Anterior cingulate cortex (tissue), 58 donors: ENCODE data around the gene SRSF8.
A peak's percentile ranks its signal among the peaks of the same experiment; 100 is the strongest.
"Not testable (repeated sequence)": the region's sequence is repeated elsewhere in the genome, so short reads cannot be mapped to it uniquely, and the experiment has no call there.

Source experiments
- DNase-seq, 58 donors: peaks; one replicate each; lab custom pipeline; 2025; lab: John Stamatoyannopoulos, UW

The SRSF8 gene

DNA sequence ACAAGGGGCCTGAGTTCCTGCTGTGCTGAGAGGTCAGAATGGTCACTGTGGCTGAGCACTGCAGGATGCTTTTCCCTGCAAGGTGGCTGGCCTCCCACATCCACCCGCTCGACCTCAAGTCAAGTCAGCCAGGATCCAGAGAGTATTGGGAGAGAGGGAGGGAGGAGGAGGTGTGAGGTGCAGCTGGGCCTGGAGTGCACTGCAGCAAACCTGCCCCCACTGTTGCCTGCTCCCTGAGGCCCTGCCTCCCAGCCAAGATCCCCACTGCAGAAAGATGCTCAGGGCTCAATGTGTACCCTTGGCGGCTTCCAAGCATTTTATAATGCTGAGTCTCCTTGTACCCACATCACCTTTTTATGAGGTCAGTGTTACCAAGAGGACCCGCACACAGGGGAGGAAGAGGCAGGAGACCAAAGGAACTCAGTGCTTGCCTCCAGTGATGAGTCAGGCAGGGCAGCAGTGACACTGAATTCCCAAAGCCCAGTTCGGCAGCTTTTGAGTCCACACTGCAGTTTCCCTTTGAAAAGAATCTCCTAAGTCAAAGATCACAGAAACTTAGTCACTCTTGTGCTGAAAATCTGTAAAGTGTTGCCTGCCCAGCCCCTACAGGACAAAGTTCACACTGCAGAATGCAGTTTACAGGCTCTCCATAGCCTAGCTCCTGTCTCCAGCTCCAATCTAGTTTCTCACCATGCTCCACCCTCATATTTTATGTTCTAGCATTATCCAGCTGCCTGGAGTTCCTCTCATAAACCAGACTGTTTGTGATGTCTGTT, 26.0 kb downstream of the SRSF8 start:
- peak in 1 of 58 donors; percentile 5 for DNase-seq

DNA sequence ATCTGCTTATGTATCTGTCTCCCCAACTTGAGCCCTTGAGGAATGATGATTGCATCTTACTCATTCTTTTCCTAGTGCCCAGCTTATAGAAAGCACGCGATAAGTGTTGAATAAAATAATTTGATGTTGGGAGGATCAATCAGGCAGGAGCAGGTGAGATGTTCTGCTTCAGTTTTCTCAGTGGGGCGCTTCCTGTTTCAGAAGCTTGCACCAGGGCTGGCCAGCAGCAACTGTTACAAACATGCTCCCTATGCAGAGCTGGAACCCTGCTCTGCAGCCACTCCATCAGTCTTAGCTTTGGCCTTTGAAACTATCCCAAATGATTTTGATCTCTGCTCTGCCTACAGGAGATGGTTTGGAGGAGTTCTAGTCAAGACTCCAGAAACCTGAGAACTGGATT, 26.8 kb downstream of the SRSF8 start:
- DNase-seq, result no peak

DNA sequence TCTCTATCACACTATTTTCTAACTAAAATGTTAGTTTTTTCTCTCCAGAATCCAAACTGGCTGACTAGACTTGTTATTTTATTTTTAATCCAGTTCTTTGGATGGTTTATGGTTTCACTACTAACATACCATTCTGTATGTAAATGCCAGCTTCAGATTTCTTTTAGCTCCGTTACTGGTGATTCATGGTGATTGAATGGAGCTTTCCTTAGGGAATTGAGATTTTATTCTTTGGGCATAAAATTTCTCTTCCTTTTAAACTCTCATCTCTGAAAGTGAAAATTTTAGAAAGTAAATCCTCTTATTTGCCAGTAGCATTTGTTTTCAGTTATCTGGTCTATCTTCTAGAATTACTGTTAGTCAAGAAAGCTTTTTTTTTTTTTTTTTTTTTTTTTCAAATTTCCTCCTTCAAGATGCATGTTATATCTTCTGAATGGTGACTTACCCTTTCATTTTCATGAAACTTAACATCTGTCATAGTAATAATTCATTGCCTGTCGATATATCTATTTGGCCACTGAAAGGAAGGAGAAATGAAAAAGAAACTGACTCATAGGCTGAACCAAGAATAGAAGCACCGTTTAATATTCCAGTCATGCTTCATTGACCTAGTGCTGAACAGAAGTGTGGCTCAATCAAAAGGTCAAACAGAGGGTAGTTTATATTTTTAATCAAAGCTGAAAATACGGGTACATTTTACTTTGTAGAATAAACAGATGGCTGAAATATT, 29.3 kb downstream of the SRSF8 start:
- DNase-seq, result peak in 1 of 58 donors; percentile 27

DNA sequence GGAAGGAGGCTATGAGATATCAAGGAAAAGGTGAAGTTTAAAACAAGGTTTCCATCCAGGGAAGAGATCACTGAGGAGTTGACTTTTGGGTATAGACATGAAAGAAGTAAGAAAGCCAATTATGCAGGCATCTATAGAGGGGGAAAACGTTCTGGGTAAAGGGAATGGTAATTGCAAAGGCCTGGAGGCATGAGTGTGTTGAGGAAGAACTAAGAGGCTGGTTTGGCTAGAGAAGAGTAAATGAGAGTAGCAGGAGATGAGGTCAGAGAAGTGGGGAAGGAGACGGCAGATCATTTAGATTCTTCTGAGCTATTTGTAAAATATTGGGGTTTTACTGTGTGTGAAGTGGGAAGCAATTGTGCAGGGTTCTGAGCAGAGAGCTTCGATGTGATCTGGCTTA, 30.5 kb downstream of the SRSF8 start:
- no peak for DNase-seq

DNA sequence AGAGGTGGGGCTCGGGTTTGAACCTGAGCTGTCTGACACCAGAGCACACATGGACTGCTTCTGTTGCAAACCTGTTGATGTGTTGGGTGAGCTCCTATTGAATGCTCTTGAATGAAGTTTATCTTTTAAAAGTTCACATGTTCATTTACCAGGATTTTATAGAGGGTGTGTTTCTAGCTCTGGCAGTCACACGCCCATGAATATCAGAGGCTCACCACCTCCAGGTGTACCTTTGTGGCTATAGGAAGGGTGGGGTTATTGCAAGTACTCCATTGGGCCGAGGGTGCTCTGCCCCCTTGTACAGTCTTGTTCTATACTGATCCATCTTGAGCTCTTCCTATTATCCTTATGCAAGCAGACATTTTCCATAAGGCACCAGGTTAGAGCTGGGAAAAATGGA, 32.1 kb downstream of the SRSF8 start:
- no peak for DNase-seq

DNA sequence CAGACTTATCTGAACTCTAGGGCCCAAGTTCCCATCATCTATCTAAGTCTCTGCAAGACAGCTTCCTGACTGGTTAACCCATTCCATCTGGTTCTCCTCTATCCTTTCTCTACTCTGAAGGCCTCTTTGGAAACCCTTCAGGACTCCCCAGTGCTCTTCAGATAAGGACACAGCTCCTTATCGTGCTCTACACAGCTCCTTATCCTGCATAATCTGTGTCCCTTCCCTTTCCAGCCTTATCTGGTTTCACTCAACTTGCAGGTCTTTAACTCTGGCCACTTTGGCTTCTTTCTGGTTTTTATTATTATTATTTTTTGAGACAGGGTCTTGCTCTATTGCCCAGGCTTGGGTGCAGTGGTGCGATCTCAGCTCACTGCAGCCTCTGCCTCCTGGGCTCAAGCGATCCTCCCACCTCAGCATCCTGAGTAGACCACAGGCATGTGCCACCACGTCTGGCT, 33.5 kb downstream of the SRSF8 start:
- no peak for DNase-seq

DNA sequence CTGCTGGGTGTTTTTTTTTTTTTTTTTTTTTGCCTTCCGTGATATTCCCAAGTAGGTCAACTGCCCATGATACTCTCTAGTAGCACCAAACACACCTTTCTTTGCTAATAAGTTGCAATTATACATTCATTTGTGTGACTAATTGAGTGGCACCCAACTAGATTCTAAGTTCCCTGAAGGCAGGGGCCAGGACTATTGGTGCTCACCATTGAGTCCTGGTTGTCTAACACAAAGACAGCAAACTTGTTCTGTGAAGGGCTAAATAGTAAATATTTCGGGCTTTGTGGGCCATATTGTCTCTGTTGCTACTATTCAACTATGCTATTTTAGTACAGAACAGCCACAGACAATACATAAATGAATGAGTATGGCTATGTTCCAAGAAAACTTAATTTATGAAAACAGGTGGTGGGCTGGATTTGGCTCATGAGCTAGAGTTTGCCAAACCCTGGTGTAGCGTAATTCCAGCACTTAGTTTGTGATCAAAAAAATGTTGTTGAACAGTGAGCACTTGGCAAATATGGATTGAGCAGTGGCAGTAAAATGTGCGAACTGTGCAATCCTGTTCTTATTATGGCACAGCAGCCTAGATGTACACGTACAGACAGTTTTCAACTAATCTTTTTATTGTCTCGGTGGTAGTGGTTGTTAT, 34.3 kb downstream of the SRSF8 start:
- DNase-seq, result no peak

DNA sequence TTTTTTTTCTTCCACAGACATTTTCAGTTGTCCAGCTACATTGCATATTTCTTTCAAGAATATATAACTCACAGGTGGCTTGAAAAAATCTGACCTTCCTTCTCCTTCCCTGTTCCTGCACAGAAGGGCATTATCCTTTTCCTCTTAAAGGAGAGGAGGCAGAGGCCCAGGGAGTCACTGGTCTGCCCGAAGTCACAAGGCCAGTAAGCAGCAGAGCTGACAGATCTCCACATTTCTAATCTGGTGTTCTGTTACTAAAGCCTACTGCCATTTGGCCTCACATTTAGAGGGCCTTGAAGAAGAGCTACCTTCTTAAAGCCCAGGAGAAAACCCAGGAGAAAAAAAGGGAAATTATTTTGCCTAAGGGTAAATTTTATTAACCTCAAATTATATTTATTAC, 35.2 kb downstream of the SRSF8 start:
- no peak for DNase-seq

DNA sequence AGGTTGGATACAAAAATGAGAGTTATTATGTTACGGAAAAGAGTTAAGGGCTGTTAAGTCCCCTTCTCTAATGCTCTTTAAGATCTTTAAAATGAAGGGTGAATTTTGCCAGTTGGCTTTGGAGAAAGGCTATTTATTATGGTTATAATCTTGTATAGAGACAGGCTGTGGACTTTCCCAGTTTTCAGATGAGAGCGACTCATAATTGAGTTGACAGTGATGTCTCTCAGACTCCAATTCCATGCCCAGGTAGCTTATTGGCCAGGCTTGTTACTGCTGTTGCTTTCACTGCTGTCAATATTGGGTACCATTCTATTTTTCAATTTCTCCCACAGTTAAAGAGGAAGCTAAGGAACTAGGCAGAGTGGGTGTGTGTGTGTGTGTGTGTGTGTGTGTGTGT, 36.0 kb downstream of the SRSF8 start:
- no peak for DNase-seq

DNA sequence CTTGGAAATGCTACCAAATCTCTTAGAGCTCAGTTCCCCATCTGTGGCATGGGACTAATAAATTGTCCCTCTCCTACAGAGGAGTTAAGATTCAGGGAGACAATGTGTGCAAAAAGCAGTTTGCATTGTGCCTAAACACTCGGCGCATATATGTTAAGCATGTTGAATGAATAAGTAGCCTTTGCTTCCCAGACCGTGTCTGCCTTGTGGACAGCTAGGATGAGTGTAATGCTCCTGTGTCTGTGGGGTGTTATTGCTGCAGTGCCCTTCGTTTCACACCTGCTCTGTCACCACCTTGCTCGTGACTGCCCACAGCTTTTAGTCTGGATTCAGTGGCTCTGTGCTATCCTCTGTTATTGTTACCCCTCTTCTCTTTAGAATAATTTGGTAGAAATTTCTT, 37.0 kb downstream of the SRSF8 start:
- no peak for DNase-seq

DNA sequence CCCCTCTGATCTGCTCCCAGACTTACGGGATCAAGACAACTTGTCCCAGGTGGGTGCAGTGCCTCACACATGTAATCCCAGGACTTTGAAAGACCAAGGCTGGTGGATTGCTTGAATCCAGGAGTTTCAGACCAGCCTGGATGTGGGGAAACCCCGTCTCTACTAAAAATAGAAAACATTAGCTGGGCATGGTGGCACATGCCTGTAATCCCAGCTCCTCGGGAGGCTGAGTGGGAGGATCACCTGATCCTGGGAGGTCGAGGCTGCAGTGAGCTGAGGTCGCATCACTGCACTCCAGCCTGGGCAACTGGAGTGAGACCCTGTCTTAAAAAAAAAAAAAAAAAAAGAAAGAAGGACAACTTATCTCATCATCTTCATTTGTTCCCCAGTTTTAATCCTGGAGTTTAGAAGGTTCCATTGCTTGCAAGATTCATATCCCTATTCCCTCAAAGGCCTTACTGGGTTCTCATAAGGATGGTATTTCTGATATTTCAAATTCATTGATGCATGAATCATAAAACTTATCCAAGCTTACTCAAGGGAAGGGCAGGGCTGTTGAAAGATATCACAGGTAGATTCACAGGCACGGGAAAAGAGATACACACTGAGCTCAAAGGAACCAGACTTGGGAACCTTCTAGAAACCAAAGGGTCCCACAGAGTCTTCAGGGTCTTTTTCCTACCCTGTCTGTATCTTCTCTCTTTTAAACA, 37.6 kb downstream of the SRSF8 start:
- DNase-seq, result no peak

DNA sequence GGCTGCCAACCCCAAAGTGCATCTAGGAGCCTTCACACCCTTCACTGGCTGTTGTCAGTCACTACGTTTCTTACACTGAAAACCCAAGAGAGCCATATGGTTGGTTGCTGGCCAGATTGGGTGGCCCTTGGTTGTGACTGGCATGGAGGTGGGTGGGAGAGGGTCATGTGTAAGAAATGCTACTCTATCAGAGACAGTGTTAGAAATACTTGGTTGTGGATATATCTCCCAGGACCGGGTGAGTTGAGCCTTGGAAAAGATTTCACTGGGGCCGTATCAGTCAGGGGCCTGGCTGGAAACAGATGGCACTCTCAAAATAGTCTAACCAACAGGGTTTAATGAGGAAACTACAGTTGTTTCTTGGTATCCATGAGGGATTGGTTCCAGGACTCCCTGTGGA, 38.1 kb downstream of the SRSF8 start:
- DNase-seq, result peak in 1 of 58 donors; percentile 21

DNA sequence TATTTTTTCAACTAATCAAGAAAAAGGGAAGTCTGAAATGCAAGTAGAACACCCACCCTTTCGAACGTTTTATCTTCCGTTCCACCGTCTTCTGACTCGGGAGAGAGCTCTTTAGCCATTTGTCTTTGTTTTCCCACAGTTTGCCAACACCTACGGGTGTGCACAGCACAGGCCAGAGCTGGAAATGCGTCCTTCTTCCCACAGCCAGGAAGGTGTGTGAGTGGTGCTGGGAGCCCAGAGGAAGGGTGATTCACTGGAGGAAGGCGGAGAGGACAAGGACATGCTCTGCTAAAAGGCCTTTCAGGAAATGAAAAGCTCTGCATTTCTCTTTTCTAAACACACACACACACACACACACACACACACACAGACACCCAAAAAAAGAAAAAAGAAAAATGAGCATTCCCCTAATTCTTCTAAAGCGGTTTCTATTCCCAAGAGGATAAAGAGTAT, 41.5 kb downstream of the SRSF8 start:
- DNase-seq, result peak in 23 of 58 donors; percentile 3 to 61 (median 29)

DNA sequence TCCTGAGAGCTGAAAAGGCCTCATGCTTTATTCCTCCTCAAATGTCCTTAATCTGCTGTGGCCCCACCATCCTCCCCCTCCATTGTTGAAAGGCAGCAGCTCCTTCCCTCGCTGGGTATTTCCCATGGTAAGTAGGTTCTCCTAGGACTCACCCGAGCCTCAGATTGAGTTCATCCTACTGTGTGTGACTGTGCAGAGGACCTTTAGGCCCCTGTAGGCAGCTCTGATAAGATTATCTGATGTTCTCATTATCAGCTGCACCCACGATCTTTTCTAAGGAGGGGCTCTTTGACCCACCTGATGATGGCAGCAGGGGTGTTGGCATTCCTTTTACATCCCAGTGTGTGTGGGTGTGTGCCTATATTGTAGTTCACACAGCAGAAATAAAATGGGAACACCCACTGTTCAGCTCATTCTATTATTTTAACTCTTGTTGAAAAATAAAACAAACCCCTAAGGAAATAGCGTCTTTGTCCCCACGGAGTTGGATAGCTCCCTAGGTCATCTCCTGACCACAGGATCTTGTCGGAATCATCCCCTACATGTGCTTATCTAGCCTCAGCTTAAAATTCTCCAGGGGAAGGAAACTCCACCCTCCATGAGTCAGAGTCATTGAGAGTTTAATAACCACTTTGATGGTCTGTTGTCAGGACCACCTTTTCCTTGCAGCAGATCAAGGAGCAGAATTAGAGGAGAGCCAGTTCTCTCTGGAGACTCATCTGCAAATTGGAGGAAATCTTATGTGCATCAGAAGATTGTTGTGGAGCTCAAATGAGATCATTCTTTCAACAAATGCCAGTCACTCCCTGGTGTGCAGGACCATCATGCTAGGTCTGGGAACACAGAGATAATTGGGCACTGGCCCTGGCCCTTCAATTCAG, 42.2 kb downstream of the SRSF8 start:
- DNase-seq, result peak in 1 of 58 donors; percentile 9

DNA sequence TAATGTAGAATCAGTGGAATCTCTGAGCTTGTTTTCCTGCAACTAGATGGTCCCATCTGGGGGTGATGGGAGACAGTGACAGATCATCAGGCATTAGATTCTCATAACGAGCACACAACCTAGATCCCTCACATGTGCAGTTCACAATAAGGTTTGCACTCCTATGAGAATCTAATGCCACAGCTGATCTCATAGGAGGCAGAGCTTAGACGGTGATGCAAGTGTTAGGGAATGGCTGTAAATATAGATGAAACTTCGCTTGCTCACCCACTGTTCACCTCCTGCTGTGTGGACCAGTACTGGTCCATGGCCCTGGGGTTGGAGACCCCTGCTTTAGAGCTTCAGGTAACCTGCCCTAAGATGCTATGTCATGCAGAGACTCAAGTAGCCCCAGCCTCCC, 44.8 kb downstream of the SRSF8 start:
- DNase-seq, result not testable (repeated sequence)

DNA sequence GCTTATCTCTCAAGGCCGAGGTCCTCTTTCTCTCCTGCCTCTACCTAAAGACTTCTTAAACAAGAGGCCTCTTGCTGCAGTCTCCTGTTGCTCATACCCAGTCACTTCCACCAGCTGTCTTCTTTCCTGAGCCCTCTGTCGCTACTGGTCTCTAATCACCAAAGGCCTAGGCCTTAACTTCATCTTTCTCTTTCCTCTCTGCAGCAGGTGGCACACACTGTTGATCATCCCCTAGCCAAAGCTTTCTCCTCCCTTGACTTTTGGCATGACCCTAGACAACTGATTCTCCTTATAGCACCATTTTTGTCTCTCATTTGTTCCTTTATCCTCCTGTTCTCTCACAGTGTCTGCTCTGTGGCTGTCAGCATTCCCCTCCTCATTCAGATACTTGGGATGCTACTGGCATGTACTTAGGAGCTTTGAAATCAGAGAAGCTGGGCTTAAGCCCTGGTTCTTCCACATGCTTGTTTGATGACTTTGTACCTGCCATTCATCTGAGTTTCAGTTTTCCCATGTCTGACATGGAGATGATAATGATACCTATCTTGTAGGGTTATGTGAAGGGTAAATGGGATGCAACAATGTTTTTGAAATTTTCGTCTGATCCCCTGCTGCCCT, 45.3 kb downstream of the SRSF8 start:
- DNase-seq, result no peak

DNA sequence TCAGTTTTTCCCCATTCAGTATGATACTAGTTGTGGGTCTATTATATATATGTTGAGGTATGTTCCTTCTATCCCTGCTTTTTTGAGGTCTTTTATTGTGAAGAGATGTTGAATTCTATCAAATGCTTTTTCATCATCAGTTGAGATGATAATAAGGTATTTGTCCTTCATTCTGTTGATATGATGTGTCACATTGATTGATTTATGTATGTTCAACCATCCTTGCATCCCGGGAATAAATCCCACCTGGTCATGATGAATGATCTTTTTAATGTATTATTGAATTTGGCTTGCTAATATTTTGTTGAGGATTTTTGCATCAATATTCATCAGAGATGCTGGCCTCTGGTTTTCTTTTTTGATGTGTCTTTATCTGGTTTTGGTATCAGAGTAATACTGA, 48.9 kb downstream of the SRSF8 start:
- no peak for DNase-seq

DNA sequence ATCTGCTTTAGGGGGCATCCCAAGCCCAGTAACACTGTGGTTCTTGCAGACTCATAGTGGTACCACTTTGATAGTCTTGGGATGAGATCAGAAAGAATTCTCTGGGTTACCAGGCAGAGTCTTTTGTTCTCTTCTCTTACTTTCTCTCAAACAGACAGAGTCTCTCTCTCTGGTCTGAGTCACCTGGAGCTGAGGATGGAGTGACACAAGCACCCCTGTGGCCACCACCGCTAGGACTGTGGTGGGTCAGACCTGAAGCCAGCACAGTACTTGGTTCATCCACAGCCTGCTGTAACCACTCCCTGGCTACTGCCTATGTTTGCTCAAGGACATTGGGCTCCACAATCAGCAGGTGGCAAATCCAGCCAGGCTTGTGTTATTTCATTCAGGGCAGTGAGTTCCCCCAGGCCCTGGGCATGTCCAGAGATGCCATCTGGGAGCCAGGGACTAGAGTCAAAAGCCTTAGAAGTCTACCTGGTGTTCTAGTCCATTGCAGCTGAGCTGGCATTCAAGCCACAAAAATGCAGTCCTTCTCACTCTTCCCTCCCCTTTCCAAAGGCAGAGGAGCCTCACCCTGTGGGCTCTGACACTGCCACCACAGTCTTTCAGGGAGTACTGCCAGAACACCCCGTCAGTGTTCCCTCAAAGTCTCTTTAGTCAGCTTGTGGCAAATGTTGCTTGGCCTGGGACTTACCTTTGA, 52.8 kb downstream of the SRSF8 start:
- no peak for DNase-seq
